T1000 (cell line): ENCODE measurements around the gene TNFAIP2.
"Not testable (repeated sequence)": the region's sequence is repeated elsewhere in the genome, so short reads cannot be mapped to it uniquely, and the experiment has no call there.

Experiments
- DNase-seq: peaks from one replicate; lab custom pipeline; 2025; ENCODE audit warnings: mixed read lengths; lab: John Stamatoyannopoulos, UW

TNFAIP2 gene

DNA sequence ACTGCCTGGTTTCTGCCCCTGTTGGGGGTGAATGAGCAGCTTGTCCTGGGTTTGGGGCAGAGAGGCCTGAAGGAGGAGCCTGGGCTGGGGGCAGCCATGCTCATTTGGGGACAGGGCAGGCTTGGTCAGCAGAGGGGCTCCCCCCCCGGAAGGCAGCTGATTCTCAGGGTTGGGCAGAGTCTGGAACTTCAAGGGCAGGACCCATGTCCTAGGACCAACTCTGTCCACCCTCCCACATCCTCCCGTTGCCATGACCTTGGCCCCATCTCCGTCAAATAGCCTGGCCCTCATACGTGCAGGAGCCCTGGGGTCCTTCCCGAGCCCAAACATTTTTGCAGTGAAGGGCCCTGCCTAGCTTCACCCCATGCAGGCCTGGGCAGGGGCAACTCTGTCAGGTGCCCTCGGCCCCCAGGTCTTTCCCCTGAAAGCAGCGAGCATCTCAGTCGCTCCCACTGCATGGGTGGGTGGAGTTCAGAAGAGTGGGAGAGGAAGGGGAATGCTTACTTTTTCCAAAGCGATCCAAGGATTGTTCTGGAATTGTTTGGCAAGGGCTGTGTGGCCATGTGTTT, 32.6 kb downstream of the TNFAIP2 start:
- no peak for DNase-seq

DNA sequence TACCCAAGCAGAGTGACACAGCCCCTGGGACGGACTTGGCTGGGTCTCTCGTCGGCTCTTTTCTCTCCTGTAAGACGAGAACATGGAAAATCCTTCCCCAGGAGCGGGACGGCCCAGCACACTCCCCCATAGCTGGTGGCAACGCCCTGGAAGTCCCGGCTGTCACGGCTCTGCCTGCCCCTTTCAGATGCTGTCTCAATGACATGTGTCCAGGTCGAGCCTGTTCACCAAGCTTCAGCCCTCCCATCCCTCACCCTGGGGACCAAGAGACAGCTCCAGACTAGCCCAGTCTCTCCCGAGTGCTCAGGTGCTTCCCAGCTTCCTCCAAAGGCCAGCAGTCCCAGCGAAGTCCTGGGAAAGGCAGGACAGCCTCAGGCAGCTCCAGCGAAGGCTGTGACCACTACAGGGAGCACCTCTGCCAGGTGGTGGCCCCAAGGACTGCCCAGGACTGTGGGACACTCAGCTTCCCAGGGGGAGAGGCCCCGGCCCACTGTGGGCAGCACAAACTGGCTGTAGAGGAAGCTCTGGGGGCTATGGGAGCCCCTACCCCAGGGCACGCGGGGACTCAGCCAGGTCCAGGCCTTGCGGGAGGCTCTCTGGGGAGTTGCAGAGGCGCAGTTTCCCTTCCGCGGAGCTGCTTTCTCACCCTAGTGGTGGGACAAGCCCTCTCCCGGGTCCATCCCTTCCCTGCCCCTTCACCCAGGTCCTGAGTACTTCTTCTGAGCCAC, 33.6 kb downstream of the TNFAIP2 start:
- DNase-seq: no peak

DNA sequence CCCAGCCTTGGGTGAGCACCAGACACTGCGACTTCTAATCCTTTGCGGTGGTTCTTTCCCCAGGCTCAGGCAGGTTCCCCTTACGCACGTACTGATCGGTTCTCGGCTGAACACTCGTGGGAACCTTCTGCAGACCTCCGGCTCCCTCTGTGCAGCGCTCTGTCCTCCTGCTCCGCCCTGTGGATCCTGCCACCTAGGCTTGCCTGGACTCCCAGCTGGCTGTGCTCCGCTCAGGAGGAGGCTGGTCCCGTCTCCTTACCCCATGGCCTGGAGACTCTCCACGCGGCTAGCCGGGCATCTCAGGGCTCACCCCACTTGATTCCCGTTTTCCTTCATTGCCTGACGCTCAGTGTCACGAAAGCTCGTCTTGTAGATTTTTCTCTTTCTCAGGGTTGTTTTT, 34.7 kb downstream of the TNFAIP2 start:
- DNase-seq: no peak

DNA sequence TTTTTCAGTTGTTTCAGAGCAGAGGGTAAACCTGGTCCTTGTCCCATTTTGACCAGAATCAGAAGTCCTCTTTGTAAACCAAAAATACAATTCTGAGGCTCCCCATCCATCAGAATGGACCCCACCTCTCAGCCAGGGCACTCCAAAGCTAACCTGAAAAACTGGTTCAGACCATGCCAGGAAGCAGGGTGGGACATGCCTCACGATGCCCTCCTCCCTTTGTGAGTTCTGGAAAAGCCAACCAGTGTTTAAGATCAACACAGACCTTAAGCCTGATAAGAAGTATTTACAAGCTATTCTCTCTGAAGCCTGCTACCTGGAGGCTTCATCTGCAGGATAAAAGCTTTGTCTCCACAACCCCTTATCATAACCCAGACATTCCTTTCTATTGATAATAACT, 35.4 kb downstream of the TNFAIP2 start:
- no peak for DNase-seq

DNA sequence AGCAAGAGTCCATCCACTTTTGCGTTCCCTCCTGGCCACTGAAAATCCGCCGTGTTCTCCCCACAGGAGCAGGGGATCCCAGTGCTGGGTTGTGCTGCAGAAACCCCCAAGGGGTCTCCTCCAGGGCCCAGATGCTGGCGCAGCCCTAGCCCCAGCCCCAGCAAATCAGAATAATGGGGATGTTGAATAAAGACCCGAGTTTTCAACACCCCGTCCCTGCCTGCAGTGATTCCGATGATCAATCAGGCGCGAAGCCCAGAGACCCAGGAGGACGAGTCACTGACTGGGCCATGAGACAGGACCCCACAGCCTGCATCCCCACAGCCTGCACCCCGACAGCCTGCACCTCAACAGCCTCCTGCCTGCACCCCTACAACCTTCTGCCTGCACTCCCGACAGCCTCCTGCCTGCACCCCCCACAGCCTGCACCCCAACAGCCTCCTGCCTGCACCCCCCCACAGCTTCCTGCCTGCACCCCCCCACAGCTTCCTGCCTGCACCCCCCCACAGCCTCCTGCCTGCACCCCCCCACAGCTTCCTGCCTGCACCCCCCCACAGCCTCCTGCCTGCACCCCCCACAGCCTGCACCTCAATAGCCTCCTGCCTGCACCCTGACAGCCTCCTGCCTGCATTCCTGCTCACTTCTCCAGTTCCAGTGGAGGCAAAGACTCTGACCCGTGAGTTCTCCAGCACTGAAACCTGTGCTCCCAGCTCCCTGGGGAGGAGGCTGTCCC, 37.2 kb downstream of the TNFAIP2 start:
- DNase-seq: no peak

DNA sequence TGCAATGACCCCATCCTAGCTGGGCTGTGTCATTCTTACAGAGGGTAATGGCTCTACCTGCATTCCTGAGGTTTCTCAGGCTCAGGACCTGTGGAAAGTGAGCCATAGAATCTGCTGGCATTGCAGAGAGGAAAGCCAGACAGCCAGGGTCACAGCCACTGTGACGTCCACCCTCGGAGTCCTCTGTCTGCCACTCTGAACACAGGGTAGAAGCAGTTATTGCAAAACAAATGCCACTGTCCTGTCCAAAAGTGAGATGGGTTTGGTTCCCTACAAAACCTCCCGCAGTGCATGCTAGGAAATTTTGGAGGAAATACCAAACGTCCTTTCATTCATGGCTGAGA, 37.8 kb downstream of the TNFAIP2 start:
- DNase-seq: no peak

DNA sequence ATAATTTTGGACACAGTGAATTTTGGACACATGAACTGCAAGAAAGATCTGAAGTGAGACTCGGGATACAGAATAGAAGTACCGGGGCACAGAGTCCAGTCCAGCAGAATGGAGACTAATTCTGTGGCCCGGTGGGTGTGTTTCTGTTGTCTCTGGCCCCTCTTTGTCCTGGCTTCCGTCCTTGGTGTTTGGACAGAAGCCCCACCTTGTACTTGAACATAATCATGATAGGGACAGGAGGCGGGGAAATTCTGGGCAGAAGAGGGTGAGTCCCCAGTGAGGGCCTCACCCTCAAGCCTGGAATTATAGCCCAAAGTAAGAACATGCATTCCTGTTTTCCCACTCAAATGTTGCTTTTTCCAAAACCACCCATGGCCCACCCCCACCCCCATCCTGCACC, 39.9 kb downstream of the TNFAIP2 start:
- DNase-seq: no peak

DNA sequence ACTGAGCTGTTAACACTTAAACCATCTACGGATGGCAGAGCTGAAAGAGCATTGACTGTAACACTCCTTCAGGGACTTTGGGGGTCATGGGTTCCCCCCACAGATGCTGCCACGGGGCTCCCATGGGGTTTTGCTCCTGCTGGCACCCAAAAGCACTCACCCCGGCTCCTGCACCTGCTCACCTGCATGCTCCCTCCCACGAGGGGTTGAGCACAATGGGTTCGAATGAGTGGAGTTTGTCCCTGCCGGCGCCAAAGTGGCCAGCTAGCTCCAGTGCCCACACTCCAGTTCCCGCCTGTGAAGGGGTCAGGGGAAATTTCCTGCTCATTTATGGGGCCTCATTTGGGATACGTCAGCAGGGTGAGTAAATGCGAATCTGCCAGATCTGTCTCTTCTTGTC, 40.7 kb downstream of the TNFAIP2 start:
- DNase-seq: no peak

DNA sequence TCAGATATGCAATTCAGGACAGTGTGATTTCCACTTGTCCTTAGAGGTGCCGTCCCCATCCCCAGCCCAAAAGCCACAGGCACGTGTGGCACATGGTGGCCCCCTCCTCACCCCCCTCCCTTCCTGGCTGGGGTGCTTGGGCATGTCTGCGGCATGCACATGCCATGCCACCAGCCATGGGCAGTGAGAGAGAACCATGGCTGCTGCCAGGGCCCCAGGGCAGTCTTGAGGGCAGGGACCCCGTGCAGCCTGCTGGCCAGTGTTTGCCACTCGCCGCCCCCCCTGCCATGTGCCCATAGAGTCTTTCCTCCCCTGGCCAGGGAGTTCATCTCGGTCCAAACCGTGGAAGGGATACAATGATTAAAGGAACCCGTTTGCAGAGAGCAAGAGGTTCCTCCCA, 41.5 kb downstream of the TNFAIP2 start:
- no peak for DNase-seq

DNA sequence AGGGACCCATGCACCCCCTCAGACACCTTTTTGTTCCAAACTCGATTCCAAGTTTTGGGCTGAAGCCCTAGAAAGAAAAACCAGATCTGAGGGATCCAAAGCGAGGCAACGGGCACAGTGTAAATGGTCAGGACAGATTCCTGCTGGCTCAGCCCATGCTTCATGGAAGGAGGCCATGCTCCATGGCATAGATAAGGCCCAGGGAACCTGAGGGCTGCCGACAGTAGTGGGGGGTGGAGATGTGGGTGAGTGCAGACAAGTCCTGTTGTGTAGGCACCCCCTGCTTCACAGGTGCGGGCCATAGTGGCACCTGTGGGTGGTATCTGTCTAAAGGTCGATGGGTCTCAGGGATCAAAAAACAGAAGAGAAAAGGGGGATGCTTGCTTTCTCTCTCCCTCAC, 42.1 kb downstream of the TNFAIP2 start:
- DNase-seq: no peak

DNA sequence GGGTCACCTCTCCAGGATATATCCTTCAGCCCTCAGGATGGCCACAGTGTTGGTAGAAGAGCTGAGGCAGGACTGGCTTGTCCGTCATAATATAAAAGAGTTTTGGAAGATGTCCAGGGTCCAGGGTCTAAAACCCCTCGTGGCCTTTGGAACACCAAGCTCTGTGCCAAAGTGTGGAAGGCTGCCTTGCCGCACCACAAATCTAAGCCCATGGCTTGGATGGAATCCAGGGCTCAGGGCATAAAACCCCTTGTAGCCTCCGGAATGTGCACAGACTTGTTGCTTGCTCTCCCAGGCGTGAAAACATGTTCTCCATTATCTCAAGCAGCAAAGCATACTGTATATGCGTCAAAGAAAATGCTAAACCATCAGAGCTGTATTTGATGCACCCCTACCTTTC, 46.7 kb downstream of the TNFAIP2 start:
- DNase-seq: no peak

DNA sequence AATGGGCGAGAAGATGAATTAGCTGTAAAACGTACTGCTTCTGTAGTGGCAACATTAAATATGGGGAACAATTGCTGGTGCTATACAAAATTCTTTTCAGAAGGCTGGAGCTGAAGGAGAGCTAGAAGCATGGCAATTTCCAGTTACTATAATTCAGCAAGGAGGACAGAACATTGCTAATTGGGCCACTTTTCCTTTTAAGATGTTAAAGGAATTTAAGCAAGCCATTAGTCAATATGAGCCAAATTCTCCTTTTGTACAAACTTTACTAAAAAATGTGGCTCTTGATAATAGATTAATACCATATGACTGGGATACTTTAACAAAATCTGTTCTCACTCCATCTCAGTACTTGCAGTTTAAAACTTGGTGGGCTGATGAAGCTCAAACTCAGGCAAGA, 47.9 kb downstream of the TNFAIP2 start:
- DNase-seq: not testable (repeated sequence)

DNA sequence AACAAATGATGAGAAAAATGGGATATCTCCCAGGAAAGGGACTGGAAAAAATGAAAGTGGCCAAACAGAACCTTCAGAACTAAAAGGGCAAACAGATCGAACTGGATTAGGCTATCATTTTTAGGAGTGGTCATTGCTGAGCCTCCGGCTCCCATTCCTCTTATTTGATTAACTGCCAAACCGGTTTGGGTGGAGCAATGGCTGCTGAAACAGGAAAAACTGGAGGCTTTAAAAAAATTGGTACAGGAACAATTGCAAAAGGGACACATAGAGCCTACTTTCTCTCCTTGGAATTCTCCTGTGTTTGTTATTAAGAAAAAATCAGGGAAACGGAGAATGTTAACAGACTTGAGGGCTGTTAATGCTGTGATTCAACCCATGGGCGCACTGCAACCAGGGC, 49.7 kb downstream of the TNFAIP2 start:
- DNase-seq: no peak

DNA sequence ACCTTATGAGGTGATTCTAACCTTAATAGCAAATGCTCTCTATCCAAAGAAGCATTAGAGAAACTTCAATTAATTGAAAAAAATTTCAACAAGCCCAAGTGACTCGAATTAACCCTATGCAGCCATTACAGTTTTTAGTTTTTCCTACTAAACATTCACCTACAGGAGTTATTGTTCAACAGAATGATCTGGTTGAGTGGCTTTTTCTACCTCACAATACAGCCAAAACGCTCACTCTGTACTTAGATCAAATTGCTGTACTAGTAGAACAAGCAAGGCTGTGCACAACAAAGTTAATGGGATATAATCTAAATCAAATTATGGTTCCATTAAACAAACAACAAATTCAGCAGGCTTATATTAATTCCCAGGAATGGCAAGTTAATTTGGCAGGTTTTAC, 50.6 kb downstream of the TNFAIP2 start:
- not testable (repeated sequence) for DNase-seq

DNA sequence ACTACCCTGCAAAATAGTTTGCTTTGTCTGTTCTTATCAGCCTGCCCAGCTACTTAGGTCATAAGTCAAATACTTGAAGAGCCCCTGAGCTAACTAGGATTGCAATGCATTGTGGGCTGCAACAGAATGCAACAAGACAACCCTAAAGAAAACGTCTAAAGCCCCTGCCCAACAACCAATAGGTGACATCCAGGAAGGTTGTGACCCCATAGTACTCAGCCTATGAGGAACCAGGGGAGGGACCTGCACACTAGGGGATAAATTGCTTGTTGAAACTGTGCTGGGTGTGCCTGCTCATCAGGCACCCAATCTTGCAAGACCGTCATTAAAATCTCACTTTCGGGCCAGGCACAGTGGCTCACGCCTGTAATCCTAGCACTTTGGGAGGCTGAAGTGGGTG, 52.9 kb downstream of the TNFAIP2 start:
- not testable (repeated sequence) for DNase-seq

DNA sequence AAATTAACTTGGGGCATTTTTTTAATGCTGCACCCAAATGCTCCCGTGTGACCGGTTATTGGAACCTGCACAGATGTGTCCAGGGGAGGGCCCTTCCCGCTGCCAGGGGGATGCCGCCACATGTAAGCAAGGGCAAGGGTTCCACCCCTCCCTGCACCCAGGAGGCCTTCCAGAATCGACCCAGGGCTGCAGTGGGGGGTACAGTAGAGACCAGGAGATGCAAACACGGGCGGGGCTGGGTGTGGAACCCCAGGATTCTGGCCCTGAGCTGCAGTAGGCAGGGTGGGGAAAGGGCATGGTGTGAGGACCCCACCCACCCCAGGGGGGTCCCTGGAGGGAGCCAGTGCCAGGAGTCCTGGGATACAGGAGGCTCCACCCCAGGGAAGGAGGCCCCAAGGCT, 54.1 kb downstream of the TNFAIP2 start:
- DNase-seq: no peak

DNA sequence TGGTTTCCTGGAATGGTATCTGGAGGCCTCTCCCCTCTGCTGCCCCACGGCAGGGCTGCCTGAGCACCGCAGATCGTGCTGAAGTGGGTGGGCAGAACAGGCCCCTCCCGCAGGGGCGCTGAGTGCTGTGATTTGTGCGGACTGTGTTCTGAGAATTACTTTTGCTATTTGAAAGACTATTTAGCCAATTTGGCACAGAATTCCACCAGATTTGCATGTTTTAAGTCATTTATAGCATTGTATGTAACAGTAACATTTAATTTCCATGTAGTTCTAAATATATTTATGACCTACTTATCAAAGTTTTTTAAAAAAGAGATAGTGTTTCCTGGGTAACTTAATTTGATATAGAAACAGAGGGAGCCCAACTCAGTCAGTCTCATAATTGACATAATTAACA, 55.3 kb downstream of the TNFAIP2 start:
- no peak for DNase-seq

DNA sequence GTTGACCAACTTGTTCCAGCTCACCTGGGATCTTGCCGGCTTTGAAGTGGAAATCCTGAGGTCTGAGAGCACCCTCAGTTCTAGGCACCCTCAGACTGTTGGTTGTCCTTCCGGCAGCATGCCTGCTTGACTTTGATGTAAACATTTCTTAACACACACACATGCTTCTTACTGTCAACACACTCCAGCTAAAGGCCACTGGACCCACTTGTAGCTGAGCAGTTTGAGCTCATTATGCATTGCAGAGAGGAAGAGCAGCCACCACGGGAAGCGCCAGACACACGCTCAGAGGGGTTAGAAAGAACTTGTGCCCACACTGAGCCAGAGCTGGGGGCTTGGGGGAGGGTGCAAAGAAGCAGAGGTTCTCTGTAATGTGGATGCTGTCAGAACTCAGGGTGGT, 55.8 kb downstream of the TNFAIP2 start:
- DNase-seq: no peak

DNA sequence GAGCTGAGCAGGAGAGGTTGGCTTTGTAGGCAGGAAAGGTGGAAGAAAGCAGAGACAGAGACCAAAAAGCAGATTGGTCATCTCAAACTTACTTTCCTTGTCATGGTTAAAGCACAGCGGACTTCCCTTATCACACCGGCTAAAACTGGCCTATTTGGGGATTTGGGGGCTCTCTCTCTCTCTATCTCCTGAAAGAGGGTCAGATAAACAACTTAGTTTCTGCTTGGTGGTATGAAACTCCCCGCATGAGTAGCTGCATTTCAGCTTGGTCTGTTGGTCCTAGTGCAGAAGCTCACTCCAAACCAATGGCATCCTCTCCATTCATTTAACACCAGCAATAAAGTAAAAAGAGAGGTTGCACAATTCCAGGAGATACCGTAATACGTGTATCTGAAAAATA, 57.1 kb downstream of the TNFAIP2 start:
- DNase-seq: no peak

DNA sequence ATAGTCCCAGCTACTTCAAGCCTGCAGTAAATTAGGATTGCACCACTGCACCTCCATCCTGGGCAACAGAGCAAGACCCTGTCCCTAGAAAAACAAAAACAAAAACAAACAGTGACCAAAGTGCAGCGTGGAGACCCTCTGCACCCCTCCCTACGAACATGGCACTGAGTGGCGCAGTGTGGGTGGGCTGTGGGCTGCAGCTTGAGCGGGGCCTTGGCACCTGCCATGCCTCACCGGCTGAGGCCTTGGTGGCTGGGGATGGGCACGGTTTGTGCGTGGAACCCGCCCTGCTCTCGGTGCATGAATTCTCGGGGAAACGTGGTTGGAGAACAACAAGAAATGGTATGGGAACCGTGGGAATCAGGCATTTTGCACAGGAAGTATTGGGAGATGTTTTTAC, 60.8 kb downstream of the TNFAIP2 start:
- no peak for DNase-seq

DNA sequence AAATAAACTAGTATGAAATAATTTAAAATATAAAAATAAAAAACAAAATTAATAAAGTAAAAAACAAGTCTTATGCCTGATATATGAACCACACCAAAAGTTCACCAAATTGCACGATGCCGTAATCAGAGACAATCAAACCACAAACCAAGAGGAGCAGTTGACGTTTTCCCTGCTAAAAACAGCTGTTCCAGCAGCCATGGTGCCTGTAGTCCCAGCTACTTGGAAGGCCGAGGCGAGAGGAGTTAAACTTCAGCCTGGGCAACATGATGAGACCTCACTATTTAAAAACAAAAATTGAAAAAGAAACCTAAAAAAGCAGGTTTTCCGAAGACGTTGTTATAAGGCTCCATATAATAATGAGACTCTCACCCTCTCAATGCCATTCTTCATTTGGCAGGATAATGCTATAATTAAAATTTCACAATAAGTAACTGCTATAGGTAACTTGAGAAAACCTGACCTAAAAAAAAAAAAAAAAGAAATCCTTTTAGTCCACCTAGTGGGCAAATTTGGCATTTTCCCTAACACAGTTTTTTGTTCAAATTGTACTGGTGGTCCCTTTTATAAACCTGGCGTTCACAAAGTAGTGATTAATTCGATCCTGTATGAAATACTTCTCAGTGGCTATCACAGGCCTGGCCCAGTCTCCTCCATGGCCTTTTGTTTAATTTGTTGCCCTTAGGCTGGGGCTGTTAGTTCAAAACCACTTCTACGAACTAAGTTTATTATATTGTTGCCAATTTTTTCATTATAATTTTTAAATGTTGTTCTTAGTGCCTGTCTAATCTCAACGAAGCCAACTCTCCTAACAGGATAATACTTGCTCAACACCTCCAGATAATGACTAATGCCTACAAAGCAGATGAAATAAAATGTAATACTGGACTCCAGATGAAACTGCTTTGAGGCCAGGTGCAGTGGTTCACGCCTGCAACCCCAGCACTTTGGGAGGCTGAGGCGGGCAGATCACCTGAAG, 62.1 kb downstream of the TNFAIP2 start:
- DNase-seq: no peak

DNA sequence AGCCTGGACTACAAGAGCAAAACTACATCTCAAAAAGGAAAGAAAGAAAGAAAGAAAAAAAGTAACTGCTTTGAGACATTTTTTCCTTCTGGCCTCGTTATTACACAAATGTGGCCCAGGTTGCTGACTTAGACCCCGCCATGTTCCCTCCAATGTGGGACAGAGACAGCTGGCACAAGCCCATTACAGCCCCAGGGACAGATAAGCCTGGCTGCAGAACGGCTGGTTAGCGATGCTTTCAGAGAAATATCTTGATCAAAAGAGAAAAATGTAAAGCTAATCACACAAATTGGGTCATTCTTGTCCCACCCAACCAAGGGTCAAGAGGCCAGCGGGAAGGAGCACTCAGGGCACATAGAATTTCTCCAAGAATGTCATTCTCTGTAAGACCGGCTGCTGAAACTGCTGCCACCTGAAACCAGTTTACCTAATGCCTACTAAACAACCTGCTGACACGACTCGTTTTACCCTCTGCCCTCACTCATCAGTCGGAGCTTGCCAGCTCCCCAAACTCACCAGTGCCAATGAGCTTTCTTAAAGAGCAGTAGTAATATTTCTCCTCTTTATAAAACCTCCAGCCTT, 63.1 kb downstream of the TNFAIP2 start:
- no peak for DNase-seq
